GM12864 (cell line): ENCODE measurements around the gene ZNF776.

Experiments used
- DNase-seq: peaks from one replicate; pipeline ENCODE4 v3.0.0-alpha.2; 2011; ENCODE audit warnings: low read depth
- H3K4me3 ChIP-seq: 2 replicates; pipeline ENCODE4 v1.5.1; 2011; ENCODE audit warnings: mild to moderate bottlenecking, low read depth, low read length, control low read depth
- CTCF ChIP-seq: IDR thresholded peaks from 2 replicates; pipeline ENCODE4 v1.5.1; 2011; ENCODE audit warnings: low read depth, mild to moderate bottlenecking, moderate library complexity, low read length, control low read depth, inconsistent platforms; ENCODE audit errors: missing control alignments

The ZNF776 gene

GRCh38 chr19:57754091-57754673, 7.6 kb downstream of the ZNF776 start:
- DNase-seq, result no peak
- no peak for TF ChIP-seq CTCF
- no peak overlapping the region for H3K4me3 ChIP-seq

DNA sequence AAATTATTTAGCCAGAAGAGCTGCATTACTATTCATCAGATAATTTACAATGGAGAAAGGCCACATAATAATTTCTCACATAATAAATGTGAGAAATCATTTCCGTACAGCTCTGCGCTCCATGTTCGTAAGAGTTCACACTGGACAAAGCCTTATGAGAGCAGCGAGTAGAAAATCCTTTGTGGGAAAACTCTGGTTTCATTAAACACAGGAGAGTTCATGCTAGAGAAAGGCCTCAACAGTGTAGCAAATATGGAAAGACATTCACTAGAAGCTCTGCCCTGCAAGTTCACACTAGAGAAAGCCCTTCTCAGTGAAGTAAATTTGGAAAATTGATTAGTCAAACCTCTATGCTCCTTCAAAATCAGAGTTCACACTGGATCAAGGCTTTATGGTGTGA, 8.4 kb downstream of the ZNF776 start:
- TF ChIP-seq CTCF, result no peak
- no peak overlapping the region for H3K4me3 ChIP-seq
- no peak for DNase-seq

- no peak overlapping the region for H3K4me3 ChIP-seq
- TF ChIP-seq CTCF, result no peak
- no peak for DNase-seq
Measured at GRCh38 chr19:57757941-57758340, 11.3 kb downstream of the ZNF776 start.

- TF ChIP-seq CTCF, result no peak
- DNase-seq, result no peak
- H3K4me3 ChIP-seq, result no peak overlapping the region
Measured at GRCh38 chr19:57759096-57759495, 12.5 kb downstream of the ZNF776 start.

- no peak for TF ChIP-seq CTCF
- H3K4me3 ChIP-seq, result peak within 1 kb of the TSS; percentile 65
- peak; percentile 92 for DNase-seq
Measured at GRCh38 chr19:57769345-57770131, 22.9 kb downstream of the ZNF776 start, which contains the start of gene ZNF586. Gene ZNF586, plus strand, starts transcription at chr19:57769676. Its CDS starts 167 bp downstream, at chr19:57769843.

GRCh38 chr19:57771417-57771816, 24.8 kb downstream of the ZNF776 start:
- no peak overlapping the region for H3K4me3 ChIP-seq
- no peak for TF ChIP-seq CTCF
- DNase-seq, result no peak
